Measurements from ENCODE around the gene CCDC93. TPM values are rescaled to one million over a fixed set of nuclear protein-coding genes. Genes with fewer than 3 reads are reported as not detected.
"Not testable (repeated sequence)": the region's sequence is repeated elsewhere in the genome, so short reads cannot be mapped to it uniquely, and the experiment has no call there.

Gene CCDC93
- total and polyA plus RNA-seq, 4 donors = 9.6 to 45.6 (median 24.2) TPM

GRCh38 chr2:118016911-118017310, 3.0 kb upstream of the CCDC93 start:
- Histone ChIP-seq H3K9me3 (ENCODE audit: control insufficient read depth in 4 of 4, insufficient read depth in 3 of 4, low read length in 3 of 4) (no peaks in the 10 kb centered on the region), H3K4me3 (no peak overlapping the region), H3K4me1 (ENCODE audit: control insufficient read depth in 5 of 5, insufficient read depth in 5 of 5, low read length in 5 of 5) (peaks cover 2 to 21% (median 7%) of the 10 kb centered on the region in 5 donors), H3K27me3 (ENCODE audit: control insufficient read depth in 3 of 3, insufficient read depth in 3 of 3, low read length in 2 of 3) (peaks cover 0 to 15% (median 6%) of the 10 kb centered on the region in 3 donors), H3K9ac (ENCODE audit: insufficient read depth in 1 of 2, low read length in 2 of 2) (no peak overlapping the region), H3K27ac (ENCODE audit: low read depth in 1 of 2, low read length in 1 of 2) (no peak overlapping the region), H3K36me3 (ENCODE audit: control insufficient read depth in 4 of 4, insufficient read depth in 4 of 4, low read length in 4 of 4) (no peaks in the 10 kb centered on the region)
- ATAC-seq (ENCODE audit: insufficient read depth, low FRiP score) (no peak), DNase-seq (no peak)
- 55 to 65% methylated on average over 5 of the region's 5 CpGs for WGBS, 2 donors
- TF ChIP-seq CTCF (IDR thresholded peaks at IDR 0.05; ENCODE audit: control extremely low read depth, extremely low read depth) = no peak

- H3K27me3 ChIP-seq (ENCODE audit: control insufficient read depth in 3 of 3, insufficient read depth in 3 of 3, low read length in 2 of 3) = peaks cover 0 to 15% (median 6%) of the 10 kb centered on the region in 3 donors
- not testable (repeated sequence) for H3K36me3 ChIP-seq (ENCODE audit: control insufficient read depth in 4 of 4, insufficient read depth in 4 of 4, low read length in 4 of 4); H3K27ac ChIP-seq (ENCODE audit: low read depth in 1 of 2, low read length in 1 of 2); DNase-seq; H3K4me3 ChIP-seq; H3K9ac ChIP-seq (ENCODE audit: insufficient read depth in 1 of 2, low read length in 2 of 2); ATAC-seq (ENCODE audit: insufficient read depth, low FRiP score); H3K9me3 ChIP-seq (ENCODE audit: control insufficient read depth in 4 of 4, insufficient read depth in 3 of 4, low read length in 3 of 4)
- 63 to 81% methylated on average over 10 of the region's 10 CpGs for WGBS, 2 donors
- peaks cover 2 to 21% (median 7%) of the 10 kb centered on the region in 5 donors for H3K4me1 ChIP-seq (ENCODE audit: control insufficient read depth in 5 of 5, insufficient read depth in 5 of 5, low read length in 5 of 5)
Measured at GRCh38 chr2:118015761-118016160, 1.9 kb upstream of the CCDC93 start.

- DNase-seq = no peak
- ATAC-seq (ENCODE audit: insufficient read depth, low FRiP score) = no peak
- Histone ChIP-seq H3K4me3 (peak overlapping the region; percentile 68), H3K36me3 (ENCODE audit: control insufficient read depth in 4 of 4, insufficient read depth in 4 of 4, low read length in 4 of 4) (no peaks in the 10 kb centered on the region), H3K27ac (ENCODE audit: low read depth in 1 of 2, low read length in 1 of 2) (peak overlapping the region; percentile 45 to 55), H3K27me3 (ENCODE audit: control insufficient read depth in 3 of 3, insufficient read depth in 3 of 3, low read length in 2 of 3) (peaks cover 0 to 12% (median 6%) of the 10 kb centered on the region in 3 donors), H3K9me3 (ENCODE audit: control insufficient read depth in 4 of 4, insufficient read depth in 3 of 4, low read length in 3 of 4) (no peaks in the 10 kb centered on the region), H3K4me1 (ENCODE audit: control insufficient read depth in 5 of 5, insufficient read depth in 5 of 5, low read length in 5 of 5) (peaks cover 2 to 21% (median 7%) of the 10 kb centered on the region in 5 donors), H3K9ac (ENCODE audit: insufficient read depth in 1 of 2, low read length in 2 of 2) (peak overlapping the region in 1 of 2 donors; percentile 56)
- no peak for TF ChIP-seq CTCF (IDR thresholded peaks at IDR 0.05; ENCODE audit: control extremely low read depth, extremely low read depth)
- 1% methylated on average over 17 of the region's 17 CpGs for WGBS, 2 donors
Measured at GRCh38 chr2:118014492-118014824, 588 bp upstream of the CCDC93 start.

GRCh38 chr2:118013221-118013723, 598 bp downstream of the CCDC93 start:
- Histone ChIP-seq H3K4me1 (ENCODE audit: control insufficient read depth in 5 of 5, insufficient read depth in 5 of 5, low read length in 5 of 5) (peaks cover 2 to 21% (median 7%) of the 10 kb centered on the region in 5 donors), H3K27ac (ENCODE audit: low read depth in 1 of 2, low read length in 1 of 2) (peak overlapping the region; percentile 93 to 96), H3K27me3 (ENCODE audit: control insufficient read depth in 3 of 3, insufficient read depth in 3 of 3, low read length in 2 of 3) (peaks cover 0 to 10% (median 6%) of the 10 kb centered on the region in 3 donors), H3K4me3 (peak overlapping the region; percentile 97), H3K9me3 (ENCODE audit: control insufficient read depth in 4 of 4, insufficient read depth in 3 of 4, low read length in 3 of 4) (no peaks in the 10 kb centered on the region), H3K36me3 (ENCODE audit: control insufficient read depth in 4 of 4, insufficient read depth in 4 of 4, low read length in 4 of 4) (peaks cover 0 to 5% (median 2%) of the 10 kb centered on the region in 4 donors), H3K9ac (ENCODE audit: insufficient read depth in 1 of 2, low read length in 2 of 2) (peak overlapping the region in 1 of 2 donors; percentile 55)
- ATAC-seq (ENCODE audit: insufficient read depth, low FRiP score) (peak; percentile 45), DNase-seq (peak in 2 of 3 donors; percentile 31 to 41)
- 0 to 1% methylated on average over 41 to 48 of the region's 48 CpGs for WGBS, 2 donors
- no peak for TF ChIP-seq CTCF (IDR thresholded peaks at IDR 0.05; ENCODE audit: control extremely low read depth, extremely low read depth)
